SK-N-SH (cell line): ENCODE results near the gene PPP5C.

Experiments used
- CTCF ChIP-seq: fragments of 200-600 bp; sonication (generic); IDR thresholded peaks from 2 replicates; pipeline ENCODE4 v1.6.1; 2017; ENCODE audit warnings: antibody characterized with exemption, mild to moderate bottlenecking, moderate library complexity
- EZH2phosphoT487 ChIP-seq: fragments of 200-600 bp; sonication (generic); IDR thresholded peaks from 2 replicates; pipeline ENCODE4 v1.6.1; 2017; ENCODE audit warnings: low read depth, mixed run types, mild to moderate bottlenecking, antibody characterized with exemption, moderate library complexity, borderline replicate concordance
- MXI1 ChIP-seq: IDR thresholded peaks from 2 replicates; pipeline ENCODE4 v1.6.1; 2012; ENCODE audit warnings: mild to moderate bottlenecking, low read depth, low read length, improper control_type of control experiment
- POLR2AphosphoS5 ChIP-seq: IDR thresholded peaks from 2 replicates; pipeline ENCODE4 v1.6.1; 2012; ENCODE audit warnings: low read depth, low read length
- RAD21 ChIP-seq: IDR thresholded peaks from 2 replicates; pipeline ENCODE4 v1.6.1; 2012; ENCODE audit warnings: mild to moderate bottlenecking, low read length
- RCOR1 ChIP-seq: fragments of 150-350 bp; IDR thresholded peaks from 2 replicates; pipeline ENCODE4 v1.6.1; 2017; ENCODE audit warnings: antibody characterized with exemption, low read length
- RXRA ChIP-seq: IDR thresholded peaks from 2 replicates; pipeline ENCODE4 v1.4.0; 2012; ENCODE audit warnings: low read depth, mild to moderate bottlenecking, borderline replicate concordance
- TAF1 ChIP-seq: IDR thresholded peaks from 2 replicates; pipeline ENCODE4 v1.6.1; 2012; ENCODE audit warnings: low read depth, mild to moderate bottlenecking, low read length, moderate library complexity, borderline replicate concordance
- TEAD4 ChIP-seq: IDR thresholded peaks from 2 replicates; pipeline ENCODE4 v1.4.0; 2012; ENCODE audit warnings: mild to moderate bottlenecking, borderline replicate concordance; ENCODE audit not compliant: insufficient read depth
- ZBTB33 ChIP-seq: IDR thresholded peaks from 2 replicates; pipeline ENCODE4 v1.4.0; 2012; ENCODE audit warnings: low read depth, borderline replicate concordance

DNA sequence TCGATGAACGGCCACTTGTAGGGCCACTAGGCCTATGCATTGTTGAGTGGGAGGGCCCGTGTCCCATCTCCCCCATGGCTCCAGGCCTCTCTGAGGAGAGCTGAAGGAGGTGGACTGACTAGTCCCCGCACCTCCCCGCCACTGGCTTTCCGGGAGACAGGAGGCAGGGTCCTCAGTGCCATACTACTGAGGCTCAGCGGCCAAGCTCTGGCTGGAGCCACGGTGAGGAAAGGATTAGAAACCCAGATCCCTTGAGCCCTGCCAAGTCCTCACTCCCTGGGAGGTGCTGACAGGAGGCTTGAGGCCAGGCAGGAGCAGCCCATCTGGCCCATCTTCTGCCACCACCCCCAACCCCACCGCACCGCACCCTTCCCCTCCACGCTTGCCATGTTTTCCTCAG is 37.5 kb downstream of the PPP5C start:
- TF ChIP-seq TEAD4: no peak
- TF ChIP-seq CTCF: no peak
- TF ChIP-seq POLR2AphosphoS5: no peak
- TF ChIP-seq MXI1: no peak
- no peak for TF ChIP-seq TAF1
- TF ChIP-seq RAD21: no peak
- no peak for TF ChIP-seq EZH2phosphoT487
- TF ChIP-seq RCOR1: no peak
- no peak for TF ChIP-seq RXRA
- TF ChIP-seq ZBTB33: no peak
